Effector CD4-positive, alpha-beta T cell (primary cell): Measurements from ENCODE around the gene OPN1SW. TPM values are rescaled to one million over a fixed set of nuclear protein-coding genes. Genes with fewer than 3 reads are reported as not detected.

Experiments
- DNase-seq: peaks from one replicate; pipeline ENCODE4 v3.0.0-alpha.2; 2020
- total RNA-seq: gene quantifications from one replicate; lab custom pipeline; 2026; lab: John Stamatoyannopoulos, UW

OPN1SW gene, protein sequence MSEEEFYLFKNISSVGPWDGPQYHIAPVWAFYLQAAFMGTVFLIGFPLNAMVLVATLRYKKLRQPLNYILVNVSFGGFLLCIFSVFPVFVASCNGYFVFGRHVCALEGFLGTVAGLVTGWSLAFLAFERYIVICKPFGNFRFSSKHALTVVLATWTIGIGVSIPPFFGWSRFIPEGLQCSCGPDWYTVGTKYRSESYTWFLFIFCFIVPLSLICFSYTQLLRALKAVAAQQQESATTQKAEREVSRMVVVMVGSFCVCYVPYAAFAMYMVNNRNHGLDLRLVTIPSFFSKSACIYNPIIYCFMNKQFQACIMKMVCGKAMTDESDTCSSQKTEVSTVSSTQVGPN
- not detected for total RNA-seq

- DNase-seq: no peak
Observed at GRCh38 chr7:128775744-128776474, at the start of gene OPN1SW. Gene OPN1SW, minus strand, starts transcription at chr7:128775794. Its CDS starts 13 bp downstream, at chr7:128775781.

DNA sequence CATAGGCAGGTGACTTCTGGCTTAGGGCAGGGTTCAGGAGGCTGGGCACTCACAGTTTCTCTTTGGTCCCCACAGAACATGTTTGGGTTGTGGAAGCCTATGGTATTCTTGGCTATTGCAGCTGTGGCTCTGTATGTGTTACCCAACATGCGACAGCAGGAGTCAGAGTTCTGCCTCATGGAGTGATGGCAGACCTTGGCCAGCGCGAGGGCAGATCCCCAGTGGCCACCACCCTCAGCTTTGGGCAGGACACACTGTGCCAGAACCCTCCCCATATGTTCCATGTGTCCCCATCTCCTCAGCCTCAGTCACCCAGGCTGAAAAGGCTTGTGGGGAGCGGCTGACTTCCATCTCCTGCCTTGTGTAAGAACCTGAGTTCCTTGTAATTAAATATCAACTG is 46.1 kb upstream of the OPN1SW start:
- DNase-seq: no peak

- no peak for DNase-seq
Observed at GRCh38 chr7:128818694-128819093, 43.1 kb upstream of the OPN1SW start.

DNA sequence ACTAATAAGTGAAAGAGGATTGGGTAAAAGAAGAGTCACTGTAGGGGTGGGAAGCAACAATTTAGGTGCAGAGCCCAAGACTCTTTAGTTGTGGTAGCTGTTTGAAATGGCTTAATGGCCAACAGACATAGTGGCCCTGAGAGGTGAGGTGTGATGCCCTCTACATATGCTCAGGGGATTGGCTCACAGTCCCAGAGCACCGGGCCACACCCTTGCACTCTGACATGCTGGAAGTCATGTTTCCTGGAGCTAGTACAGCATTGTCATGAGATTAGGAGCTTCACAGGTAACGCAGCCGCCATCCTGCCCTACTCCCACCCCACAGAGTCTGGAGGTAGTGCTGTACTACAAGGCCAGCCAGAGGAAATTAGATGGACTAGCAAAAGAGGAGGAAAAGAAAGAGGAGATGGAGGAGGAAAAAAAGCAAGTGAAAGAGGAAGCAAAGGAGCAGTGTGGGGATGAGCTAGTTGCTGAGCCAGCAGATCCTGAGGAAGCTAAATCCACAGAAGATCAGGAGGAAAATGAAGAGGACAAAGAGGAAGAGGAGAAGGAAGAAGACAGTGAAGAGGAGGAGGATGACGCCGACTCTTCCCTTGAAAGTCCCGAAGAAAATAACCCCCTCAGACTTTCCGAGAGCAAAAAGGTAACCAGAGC is 39.8 kb upstream of the OPN1SW start:
- DNase-seq: no peak

GRCh38 chr7:128814499-128814898 is 38.9 kb upstream of the OPN1SW start:
- no peak for DNase-seq

DNA sequence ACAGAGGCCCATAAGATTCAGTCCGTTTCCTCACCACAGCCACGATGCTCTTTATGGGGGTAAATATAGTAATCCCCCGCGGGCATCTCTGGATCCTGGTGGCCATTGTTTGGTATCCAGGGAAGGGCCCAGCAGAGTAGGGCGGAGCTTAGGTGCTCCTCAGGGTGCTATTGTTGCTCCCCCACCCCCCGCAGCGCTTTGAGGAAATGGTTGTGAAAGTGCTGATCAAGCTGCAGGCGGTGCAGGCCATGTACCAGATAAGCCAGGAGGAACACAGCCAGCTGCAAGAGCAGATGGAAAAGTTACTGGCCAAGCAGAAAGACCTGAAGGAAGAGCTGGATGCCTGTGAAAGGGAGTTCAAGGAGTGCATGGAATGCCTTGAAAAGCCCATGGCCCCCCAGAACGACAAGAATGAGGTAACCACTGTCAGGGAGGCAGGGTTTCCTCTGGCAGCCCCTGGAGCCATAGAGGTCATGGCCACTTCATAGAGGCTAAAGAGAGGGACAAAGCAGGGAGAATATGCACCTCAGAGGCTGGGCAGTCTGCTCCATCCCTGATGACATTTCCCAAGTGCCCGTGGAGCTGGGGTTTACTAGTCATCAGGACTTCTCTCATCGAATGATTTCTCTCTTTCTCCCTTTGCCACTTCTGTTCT is 37.0 kb upstream of the OPN1SW start:
- no peak for DNase-seq

GRCh38 chr7:128811631-128812430 is 36.2 kb upstream of the OPN1SW start:
- no peak for DNase-seq

DNA sequence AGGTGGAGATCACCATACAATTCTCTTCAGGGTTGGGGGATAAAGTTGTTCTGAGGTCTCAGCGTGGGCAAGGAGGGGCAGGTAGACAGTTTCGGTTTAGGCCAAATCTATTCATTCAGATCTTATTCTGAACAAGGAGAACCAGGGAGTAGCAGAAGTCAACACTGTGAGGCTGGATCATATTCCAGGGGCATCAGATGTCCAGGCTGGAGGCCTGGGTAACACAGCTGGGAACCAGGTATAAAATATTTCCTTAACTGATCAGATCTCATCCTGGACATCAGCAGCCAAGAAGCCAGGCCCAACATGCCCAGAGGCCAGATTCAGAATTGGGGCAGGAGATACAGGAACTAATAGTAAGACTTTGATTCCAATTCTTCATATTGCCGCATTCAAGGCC is 35.4 kb upstream of the OPN1SW start:
- no peak for DNase-seq

DNA sequence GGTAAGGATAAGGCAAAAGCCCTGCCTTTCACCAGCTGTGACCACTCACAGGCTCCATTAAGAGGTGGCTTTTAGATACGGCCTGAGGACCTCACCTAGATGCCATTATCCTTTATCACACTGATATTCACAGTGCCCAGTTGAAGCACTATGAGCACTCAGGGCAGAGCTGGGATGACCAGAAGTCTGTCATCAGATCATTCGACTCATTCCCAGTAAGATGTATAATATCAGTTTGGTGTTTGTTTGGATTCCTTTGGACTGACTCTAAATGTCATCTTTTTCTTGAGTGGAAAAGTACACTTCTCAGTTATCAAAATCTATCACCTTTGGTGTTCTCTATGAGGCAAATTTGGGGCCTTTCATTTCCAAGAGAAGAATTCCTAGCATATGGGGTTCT is 34.9 kb upstream of the OPN1SW start:
- no peak for DNase-seq

GRCh38 chr7:128809363-128809762 is 33.8 kb upstream of the OPN1SW start:
- no peak for DNase-seq

DNA sequence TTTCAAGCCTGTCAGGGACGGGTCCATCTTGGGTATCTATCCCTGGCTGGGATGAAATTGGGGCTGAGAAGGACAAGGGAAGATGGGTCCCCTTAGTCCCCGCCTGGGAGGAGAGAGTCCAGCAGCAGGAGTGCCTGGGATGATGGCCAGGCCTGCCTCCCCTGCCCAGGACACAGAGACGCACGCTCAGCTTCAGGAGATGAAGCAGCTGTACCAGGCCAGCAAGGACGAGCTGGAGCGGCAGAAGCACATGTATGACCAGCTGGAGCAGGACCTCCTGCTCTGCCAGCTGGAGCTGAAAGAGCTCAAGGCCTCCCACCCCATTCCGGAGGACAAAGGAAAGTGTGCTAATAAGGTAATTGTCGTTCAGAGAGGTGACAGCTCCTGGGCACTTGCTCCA is 31.6 kb upstream of the OPN1SW start:
- DNase-seq: no peak

DNA sequence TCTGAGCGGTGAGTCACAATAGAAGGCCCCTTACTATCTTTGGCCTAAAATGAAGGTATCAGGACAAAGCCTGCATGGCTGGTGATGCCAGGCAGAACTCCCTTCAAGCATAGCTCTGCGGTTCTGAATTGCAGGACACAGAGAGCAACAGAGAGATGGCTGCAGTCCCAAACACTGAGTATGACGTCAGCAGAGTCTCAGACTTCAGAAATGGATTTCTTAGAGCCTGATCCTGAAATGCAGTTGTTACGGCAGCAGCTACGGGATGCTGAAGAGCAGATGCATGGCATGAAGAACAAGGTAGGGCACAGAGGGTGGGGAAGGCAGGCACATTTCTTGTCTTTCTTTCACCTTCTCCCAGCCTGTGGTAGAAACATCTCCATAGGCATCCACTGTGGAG is 29.6 kb upstream of the OPN1SW start:
- DNase-seq: no peak

DNA sequence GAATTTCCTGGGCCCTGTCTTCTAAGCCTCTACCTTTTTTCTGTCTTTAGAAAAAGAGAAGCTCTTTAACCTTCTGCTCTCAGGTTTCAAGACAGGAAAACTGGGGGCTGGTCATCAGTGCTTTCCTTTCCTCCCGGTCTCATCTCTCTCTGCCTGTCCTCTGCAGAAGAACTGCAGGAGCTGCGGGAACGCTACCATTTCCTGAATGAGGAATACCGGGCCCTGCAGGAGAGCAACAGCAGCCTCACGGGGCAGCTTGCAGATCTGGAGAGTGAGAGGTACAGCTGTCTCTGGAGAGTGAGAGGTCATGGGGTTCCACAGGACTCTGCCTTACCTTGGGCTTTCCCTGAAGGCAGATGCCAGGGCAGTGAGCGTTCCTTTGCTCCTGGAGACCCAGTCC is 28.9 kb upstream of the OPN1SW start:
- no peak for DNase-seq

DNA sequence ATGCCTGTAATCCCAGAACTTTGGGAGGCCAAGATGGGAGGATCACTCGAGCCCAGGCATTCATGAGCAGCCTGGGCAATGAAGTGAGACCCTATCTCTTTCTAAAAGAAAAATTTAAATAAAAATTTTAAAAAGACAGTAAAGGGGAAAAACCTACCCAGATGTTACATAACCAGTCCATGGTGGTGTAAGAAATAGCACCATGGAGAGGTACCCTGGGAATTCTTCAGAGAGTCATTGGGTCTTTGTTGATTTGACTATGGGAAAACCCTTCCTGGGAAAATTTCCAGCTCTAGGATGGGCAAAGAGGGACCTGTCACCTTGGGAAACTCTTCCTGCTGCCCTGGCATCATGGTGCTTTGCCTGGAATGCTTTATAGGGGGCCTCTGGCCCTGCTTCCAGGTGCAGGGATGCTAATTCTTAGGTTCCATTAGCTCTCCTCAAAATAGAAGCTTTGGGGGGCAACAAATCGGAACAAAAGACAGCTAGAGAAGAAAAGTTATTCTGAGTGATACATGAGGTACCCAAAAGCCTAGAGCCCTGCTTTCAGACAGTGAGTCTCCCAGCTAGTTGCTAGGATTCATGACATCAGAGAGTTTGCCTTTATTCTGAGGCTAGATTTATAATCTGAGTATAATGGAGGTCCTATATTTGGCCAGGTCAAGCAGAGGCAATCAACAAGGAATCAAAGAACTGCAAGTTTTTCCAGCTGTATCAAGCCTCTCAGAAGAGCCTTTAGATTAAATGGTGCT is 26.2 kb upstream of the OPN1SW start:
- DNase-seq: no peak

DNA sequence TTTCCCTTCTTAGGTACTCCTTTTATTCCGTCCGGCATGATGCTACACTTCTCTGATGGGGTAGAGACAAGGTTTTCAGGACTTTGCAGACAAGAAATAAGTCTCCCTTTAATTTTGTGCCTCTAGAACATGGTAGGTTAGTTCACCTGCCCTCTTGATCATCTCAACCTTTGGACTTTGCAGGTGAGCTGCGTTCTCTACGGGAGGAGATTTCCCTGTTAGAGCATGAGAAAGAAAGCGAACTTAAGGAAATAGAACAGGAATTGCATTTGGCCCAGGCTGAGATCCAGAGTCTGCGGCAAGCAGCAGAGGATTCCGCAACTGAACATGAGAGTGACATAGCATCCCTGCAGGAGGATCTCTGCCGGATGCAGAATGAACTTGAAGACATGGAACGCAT is 25.4 kb upstream of the OPN1SW start:
- DNase-seq: no peak

DNA sequence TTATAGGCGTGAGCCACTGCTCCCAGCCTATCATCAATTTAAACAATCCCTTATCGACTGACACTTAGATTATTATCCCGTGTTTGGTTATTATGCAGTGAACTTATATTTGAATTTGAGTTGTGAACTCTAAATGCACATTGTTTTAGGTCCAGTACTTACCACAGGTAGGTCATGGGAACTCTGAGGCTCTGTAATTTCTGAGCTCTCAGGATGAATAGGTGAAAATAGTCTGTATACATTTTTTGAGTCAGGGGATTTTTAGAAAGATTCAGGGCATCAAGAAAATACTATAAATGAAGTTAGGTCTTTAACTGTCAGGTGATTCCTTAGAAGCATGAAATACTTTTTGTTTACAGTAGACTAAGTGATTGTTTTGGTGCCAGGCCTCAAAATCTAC is 25.0 kb upstream of the OPN1SW start:
- DNase-seq: no peak

GRCh38 chr7:128799451-128799850 is 23.9 kb upstream of the OPN1SW start:
- no peak for DNase-seq

DNA sequence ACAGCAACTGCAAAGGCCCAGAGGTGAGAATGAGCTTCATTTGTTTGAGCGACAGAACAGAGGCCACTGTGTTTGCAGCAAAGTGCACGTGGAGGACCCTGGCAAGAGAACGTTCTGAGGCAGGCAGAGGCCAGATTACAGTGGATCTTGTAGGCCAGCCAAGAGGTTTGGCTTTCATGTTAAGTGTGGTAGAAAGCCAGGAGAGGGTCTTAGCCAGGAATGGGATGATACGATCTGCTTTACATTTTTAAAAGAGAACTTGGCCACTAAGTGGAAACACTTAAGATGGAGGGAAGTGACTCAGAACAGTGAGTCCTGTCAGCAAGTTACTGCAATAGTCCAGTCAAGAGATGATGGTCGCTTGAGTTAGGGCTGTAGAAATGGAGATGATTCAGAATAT is 20.7 kb upstream of the OPN1SW start:
- no peak for DNase-seq

DNA sequence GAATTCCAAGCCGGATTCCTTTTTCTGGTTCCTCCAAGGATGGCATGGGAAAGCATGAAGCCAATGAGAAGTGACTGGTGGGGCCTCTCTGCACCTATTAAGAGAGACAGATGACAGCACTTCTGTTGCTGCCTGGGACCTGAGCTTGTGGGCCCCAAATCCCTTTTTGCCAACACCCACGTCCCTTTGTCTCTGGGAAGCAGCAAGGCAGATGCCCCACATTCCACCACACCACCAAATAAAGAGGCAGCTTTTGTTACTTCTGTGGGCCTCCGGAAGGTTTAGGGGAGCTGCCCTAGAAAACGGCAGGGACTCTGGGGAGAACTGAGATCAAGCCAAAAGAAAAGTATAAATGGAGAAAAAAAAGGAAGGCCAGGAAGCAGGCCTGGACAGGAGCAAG is 19.5 kb upstream of the OPN1SW start:
- DNase-seq: no peak

GRCh38 chr7:128794436-128794835 is 18.8 kb upstream of the OPN1SW start:
- no peak for DNase-seq

- no peak for DNase-seq
Observed at GRCh38 chr7:128794020-128794419, 18.4 kb upstream of the OPN1SW start.

- DNase-seq: no peak
Observed at GRCh38 chr7:128793181-128793547, 17.6 kb upstream of the OPN1SW start.
